Measurements from ENCODE around the gene CSGALNACT2.

The CSGALNACT2 gene

DNA sequence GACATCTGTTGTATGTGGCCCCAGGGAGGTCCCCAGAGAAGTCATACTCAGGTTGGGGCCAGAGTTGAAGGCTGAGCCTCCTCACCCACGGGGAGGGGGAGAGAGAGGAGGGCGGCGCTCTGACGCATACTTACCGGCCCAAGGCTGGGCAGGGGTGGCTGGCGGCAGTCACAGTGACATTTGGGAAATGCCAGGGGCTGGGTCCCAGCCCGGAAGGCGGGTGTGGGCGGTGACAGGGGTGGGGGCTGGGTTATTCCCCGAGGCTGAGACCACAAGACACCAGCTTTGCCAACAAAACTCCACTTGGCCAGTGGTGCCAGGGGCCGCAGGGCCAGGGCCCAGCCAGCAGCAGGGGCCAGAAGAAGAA is 87.5 kb downstream of the CSGALNACT2 start:
- in situ Hi-C loops (cut with MboI; ENCODE audit: low sequenced_read_pairs) = no loop called here

DNA sequence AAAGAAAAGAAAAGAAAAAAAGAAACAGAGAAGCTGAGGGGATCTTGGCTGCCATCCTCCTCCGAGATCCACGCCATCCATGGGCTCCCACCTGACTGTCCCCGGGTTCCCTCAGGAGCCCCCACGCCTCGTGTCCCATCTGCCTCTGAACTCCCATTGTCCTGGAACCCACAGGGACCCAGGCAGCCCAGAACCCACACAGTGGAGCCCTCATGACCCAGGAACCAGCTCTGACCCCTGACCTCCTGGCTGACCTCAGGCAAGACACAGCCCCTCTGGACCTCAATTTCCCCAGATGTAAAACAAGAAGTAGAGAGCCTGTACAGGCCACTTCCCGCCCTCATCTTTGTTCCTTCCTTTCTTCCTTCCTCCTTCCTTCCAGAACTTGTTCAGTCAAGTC is 88.2 kb downstream of the CSGALNACT2 start:
- in situ Hi-C loops (cut with MboI; ENCODE audit: low sequenced_read_pairs) = no loop called here

DNA sequence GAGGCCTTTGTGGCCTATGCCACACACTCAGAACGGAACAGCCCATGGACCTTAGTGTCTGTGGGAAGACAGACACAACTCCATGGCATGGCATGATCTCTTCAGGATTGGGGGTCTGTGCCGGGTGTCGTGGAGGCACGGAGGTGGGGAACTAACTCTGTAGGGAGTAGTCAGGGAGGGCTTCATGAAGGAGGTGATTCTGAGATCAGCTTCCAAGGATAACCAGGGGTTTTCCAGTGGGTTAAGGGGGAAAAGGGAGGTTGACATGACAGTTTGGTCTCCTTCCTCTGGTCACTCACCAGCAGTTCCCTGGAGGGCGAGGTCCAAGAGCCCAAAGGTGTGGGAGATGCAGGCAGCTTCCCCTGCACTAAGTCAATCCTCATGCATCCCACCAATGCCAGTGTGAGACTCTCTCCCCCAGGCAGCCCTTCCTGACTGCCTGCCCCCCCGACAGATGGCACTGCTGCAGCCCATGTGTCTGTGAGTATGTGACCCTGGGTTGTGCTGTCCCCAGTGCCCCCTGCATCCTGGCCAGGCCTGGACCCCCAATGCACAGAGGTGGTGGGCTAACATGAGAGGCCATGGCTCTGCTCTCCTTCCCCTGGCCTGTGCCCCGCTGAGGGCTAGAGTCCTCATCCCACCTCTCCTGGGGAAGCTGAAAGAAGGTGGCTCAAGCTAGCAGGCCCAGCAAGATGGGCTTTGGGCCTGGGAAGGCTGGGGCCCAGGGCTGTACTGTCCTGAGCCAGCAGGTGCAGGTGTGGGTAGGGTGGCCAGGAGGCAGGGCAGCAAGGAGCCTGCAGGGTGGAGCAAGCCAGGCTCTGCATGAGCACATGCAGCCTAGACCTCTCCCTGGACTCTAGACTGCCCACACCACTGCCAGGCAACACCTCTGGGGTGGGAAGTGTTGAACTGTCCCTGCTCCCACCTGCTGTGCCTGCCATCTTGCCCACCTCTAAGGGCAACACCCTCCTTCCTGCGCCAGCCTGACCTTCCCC is 88.9 kb downstream of the CSGALNACT2 start:
- in situ Hi-C loops (cut with MboI; ENCODE audit: low sequenced_read_pairs) = no loop called here

DNA sequence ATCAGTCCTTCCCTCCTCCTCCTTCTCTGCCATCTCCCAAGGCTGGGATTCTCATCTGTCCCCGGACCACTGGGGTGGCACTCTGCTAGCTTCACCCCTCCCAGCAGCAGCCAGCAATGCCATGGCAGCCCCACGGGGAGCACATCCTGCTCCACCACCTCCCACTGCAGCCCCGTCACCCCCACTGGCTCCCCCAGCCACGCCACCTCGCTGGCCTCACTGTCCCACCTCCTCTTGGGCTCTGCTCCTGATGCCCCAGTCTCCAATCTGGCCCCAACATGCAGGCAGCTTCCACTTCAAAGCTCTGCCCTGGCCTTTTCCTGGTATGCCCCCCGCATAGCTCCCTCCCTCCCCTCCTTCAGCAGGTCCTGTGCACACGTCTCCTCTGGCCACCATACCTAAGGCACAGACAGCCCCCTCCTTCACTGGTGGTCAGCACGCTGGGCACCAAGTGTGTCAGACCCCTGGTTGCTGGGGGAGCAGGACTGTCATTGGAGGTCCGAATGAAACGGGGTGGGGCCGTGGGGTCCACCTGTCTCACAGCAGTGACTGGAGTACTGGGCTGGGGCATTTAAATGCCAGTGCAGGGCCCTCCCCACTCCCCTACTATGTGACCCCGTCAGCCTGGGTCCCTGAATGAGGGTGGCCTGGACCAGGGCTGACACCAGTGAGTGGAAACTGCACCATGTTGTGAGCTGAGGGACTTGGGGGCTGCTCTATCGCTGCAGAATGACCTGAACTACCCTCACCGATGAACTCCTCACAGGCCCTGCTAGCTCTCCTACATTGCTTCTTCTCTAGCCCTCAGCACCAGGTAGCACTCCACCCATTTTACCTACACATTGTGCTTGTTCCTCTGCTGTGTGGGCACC is 89.9 kb downstream of the CSGALNACT2 start:
- in situ Hi-C loops (cut with MboI; ENCODE audit: low sequenced_read_pairs) = no loop called here

DNA sequence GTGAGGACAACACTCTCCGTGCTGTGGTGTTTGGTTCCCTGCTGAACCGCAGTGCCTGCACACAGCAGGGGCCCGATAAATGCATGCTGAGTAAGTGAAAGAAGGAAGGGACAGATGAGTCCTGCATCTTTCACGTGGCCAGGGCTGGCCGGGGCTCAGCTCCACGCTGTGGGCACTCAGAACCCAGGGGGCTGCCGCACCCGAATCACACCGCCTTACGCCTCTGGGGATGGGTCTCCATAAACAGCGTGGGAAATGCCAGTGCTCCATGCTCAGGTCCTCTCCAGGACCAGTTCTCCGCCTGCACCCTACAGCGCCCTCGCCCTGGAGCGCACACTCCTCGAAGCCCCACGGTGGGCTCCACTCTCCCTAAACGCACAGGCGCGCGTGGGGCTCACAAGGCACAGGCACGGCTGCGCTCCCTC is 90.5 kb downstream of the CSGALNACT2 start:
- in situ Hi-C loops (cut with MboI; ENCODE audit: low sequenced_read_pairs) = no loop called here

DNA sequence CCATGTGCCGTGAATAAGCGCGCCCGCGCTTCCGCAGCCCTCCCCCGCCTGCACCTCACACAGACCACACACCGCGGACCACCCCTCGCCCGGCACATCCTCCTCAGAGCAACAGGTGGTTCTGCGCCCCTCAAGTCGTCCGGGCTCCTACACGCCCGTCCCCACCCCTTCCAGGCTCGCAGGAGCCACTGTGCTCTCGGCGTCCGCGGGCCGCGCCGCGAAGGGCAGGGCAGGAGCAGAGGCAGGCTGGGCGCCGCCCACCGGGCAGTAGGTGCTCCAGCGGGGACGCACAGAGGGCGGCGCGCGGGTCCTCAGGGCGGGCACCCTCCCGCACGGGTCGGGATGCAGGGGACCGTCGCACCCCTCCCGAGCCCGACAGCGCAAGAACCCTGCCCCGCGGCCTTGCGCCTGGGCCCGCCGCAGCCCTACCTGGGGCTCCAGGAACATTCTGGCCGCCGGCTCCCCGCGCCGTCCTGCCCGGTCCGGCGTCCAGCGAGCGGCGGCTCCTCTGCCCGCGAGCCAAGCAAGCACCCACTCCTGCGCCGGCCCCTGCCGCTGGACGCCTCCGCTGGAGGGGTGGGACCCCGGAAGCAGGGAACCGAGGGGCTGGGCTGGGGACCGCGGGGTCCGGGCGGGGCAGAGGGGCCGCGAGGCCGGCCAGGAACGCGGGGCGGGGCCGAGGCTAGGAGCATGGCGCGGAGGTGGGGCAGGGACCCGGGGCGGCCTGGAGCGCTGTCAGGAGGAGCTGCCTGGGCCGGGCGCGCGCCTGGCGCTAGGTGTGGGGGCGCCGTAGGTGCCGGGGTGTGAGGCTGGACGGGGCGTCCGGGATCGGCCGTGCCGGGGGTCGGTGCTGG is 91.2 kb downstream of the CSGALNACT2 start:
- in situ Hi-C loops (cut with MboI; ENCODE audit: low sequenced_read_pairs) = no loop called here

DNA sequence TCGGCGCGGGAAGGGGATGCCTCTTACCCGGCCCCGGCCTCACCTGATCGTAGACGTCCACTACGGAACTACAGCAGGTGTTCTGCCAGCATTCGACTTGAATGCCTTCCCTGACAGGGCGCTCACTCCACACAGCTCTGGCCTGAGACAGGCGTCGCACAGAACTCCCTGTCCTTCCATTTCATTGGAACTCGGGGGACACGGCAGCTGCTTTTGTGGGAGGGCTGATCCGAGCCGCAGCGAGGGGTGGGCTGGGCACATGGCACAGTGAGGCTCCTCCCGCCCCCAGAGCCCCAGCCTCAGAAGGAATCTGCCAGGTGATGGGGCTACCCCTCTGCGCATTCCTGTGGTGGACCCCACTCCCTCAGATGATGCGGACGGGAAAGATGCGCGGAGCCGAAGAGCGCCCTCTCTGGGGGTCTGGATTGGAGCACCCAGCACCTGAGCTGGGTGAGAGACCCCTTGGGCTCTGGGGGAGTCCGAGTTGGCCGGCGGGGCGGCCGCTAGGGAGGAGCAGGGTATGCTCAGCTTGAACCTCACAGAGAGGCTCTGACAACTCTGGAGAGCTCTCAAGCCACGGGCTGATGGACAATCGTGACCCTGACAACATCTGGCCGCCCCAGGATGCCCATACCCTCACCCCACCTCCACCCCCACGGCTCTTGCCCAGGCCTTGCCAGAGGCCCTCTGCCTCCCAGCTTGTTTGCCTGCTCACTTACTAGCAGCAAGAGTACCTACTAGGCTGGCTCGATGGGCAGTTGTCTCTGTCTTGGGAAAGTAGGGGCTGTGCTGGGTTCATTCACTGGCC is 92.1 kb downstream of the CSGALNACT2 start:
- in situ Hi-C loops (cut with MboI; ENCODE audit: low sequenced_read_pairs) = no loop called here

DNA sequence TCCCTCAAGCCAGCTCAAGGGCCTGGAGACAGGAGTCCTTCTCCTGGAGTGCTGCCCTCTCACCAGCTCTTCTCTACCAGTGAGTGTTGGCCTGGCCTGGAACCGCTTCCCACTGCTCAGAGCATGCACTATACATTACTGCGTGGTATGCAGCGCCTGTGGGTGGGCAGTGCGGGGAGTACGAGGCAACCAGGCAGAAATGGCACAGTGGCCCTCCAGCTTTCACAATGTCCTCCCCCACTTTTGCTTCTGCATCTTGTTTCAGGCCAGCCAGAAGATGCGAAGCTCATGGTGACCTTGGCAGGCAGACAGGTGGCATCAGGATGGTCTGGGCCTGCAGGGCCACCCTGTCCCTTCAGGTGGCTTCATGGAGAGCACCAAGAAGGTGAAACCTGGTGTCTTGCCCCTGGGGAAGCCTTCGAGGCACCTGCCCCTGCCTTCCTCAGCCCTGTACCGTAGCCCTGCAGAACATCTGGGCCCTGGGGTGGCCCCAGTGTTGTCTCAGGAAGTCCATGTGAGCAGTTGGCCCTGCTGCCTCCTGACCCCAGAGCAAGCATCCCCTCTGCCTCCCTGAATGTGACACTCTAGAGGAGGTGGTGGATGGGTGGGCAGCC is 92.8 kb downstream of the CSGALNACT2 start:
- in situ Hi-C loops (cut with MboI; ENCODE audit: low sequenced_read_pairs) = no loop called here

DNA sequence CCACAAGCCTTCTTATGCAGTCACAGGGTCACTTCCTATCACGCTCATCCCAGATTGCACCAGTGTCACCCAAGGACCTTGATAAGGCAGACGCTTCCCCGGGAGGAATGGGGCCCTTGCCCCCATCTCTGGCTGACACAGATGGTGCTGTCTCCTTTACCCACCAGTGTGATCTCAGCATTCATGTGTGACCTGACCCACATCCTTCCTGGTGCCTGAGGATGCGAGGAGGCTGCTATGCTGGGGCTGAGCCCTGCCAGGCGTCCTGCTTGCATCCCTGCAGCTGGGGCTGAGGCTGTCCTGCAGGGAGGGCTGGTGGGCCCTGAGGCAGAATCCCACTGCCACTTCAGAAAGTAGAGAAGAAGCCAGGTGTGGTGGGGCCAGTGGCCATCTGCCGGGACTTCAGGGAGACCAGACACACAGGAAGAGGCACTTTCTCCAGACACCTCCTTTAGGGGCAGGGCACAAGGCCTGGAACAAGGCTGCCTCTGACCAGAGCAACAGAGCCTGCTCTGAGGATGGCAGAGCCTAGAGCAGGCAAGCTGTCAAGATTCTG is 93.4 kb downstream of the CSGALNACT2 start:
- in situ Hi-C loops (cut with MboI; ENCODE audit: low sequenced_read_pairs) = no loop called here

DNA sequence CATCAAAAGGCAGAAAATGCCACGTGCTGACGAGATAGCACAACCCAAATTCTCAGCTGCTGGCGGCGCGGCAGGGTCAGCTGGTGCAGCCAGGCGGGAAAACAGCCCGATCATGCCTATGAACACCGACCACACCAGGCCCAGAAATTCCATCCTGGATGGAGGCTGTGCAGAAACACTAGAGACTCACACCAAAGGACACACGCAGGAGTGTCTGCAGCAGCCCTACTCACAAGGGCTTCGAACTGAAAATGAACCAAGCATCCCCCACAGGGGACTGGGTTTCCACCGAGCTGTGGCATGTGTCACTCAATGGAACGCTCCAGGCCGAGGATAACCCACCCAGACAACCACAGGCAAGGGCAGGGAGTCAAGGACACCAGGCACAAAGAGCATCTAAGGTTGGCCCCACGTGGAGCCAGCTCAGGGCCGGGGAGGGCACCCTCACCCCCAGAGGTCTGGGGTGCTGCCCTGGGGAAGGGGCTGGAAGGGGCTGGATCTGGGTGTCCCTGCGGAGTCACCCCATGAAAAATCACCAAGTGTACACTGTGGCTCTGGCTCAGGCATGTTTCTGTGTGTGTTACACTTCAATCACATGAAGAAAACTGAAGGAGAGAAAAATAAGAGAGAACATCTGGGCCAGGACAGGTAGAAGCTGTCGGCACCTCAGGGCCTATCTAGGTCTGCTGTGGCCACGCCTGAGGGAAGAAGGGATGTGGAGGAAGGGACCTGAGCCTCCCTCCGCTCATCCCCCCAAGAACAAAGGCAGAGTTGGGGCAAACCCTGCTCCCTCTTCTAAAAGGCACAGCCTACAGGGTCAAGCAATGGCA is 95.6 kb downstream of the CSGALNACT2 start:
- in situ Hi-C loops (cut with MboI; ENCODE audit: low sequenced_read_pairs) = no loop called here

DNA sequence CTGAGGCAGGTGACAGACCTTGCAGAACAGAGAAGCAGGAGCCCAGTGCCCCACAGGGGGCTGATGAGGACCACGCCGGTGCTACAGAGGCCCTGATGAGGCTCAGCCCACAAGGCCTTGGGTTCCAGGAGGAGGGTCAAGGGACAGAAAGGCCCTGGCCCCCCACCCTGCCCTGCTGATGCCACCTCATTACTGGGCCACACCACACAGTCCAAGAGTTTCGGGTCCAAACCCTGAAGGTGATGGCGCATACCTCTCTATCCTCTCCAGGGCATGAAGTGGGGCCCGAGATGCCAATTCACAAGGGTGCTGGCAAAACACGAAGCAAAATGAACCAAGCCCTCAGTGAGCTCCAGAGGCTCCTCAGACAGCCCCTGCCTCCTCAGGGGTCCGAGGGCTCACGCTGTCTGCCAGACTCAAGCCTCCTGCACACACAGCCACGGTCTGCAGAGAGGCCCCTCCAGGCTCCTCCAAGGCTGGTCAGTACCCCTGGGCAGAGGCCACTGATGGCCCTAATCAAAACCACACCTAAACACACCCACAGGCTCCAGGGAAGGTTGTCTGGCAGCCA is 96.3 kb downstream of the CSGALNACT2 start:
- in situ Hi-C loops (cut with MboI; ENCODE audit: low sequenced_read_pairs) = no loop called here
